Progenitor cell of endocrine pancreas (in vitro differentiated cells): ENCODE data around the gene PIK3CA. TPM values are rescaled to one million over a fixed set of nuclear protein-coding genes. Genes with fewer than 3 reads are reported as not detected.

Source experiments
- DNase-seq: peaks from one replicate; pipeline ENCODE4 v3.0.0; 2021; ENCODE audit warnings: low spot score; ENCODE audit not compliant: unreplicated experiment
- H3K27ac Mint-ChIP-seq: 2 replicates; pipeline ENCODE4 v1.8.0; 2021; ENCODE audit warnings: mild to moderate bottlenecking, moderate library complexity, mixed read lengths
- H3K27me3 Mint-ChIP-seq: 2 replicates; pipeline ENCODE4 v1.8.0; 2021; ENCODE audit warnings: mixed read lengths
- H3K36me3 Mint-ChIP-seq: 2 replicates; pipeline ENCODE4 v1.8.0; 2022; ENCODE audit warnings: mixed read lengths; ENCODE audit not compliant: insufficient read depth
- H3K4me1 Mint-ChIP-seq: 2 replicates; pipeline ENCODE4 v1.8.0; 2021; ENCODE audit warnings: low read depth, mixed read lengths
- H3K4me3 Mint-ChIP-seq: 2 replicates; pipeline ENCODE4 v1.8.0; 2021; ENCODE audit warnings: low read depth, mild to moderate bottlenecking, moderate library complexity, mixed read lengths
- H3K9me3 Mint-ChIP-seq: 2 replicates; pipeline ENCODE4 v1.8.0; 2021; ENCODE audit warnings: low read depth, mixed read lengths
- CTCF ChIP-seq: fragments of 200-600 bp; sonication (generic); IDR thresholded peaks from one replicate; pipeline ENCODE4 v1.5.0; 2021; ENCODE audit warnings: antibody characterized with exemption, mild to moderate bottlenecking; ENCODE audit not compliant: unreplicated experiment
- total RNA-seq: library from RNA; stranded (reverse); gene quantifications from 2 replicates; pipeline ENCODE4 v1.2.1, GENCODE V29; 2021

The PIK3CA gene
- total RNA-seq, 1 donor from 2014 or later: 19.2 TPM

DNA sequence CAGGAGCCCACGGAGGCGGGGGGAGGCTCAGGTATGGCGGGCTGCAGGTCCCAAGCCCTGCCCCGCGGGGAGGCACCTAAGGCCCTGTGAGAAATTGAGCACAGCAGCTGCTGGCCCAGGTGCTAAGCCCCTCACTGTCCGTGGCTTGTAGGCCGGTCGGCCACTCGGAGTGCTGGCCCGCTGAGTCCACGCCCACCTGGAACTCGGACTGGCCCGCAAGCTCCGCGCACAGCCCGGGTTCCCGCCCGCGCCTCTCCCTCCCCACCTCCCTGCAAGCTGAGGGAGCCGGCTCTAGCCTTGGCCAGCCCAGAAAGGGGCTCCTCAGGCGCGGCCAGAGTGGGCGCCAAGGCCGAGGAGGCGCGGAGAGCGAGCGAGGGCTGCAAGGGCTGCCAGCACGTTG is 115.0 kb downstream of the PIK3CA start:
- peaks cover 21% of the 10 kb centered on the region for H3K36me3 Mint-ChIP-seq
- H3K27ac Mint-ChIP-seq: no peak overlapping the region
- DNase-seq: no peak
- no peak overlapping the region for H3K4me3 Mint-ChIP-seq
- peaks cover 23% of the 10 kb centered on the region for H3K9me3 Mint-ChIP-seq
- no peak for TF ChIP-seq CTCF
- no peaks in the 10 kb centered on the region for H3K27me3 Mint-ChIP-seq
- H3K4me1 Mint-ChIP-seq: no peaks in the 10 kb centered on the region

- no peak for TF ChIP-seq CTCF
- no peaks in the 10 kb centered on the region for H3K4me1 Mint-ChIP-seq
- H3K36me3 Mint-ChIP-seq: peaks cover 13% of the 10 kb centered on the region
- H3K27me3 Mint-ChIP-seq: no peaks in the 10 kb centered on the region
- H3K4me3 Mint-ChIP-seq: no peak overlapping the region
- DNase-seq: no peak
- H3K9me3 Mint-ChIP-seq: peaks cover 15% of the 10 kb centered on the region
- H3K27ac Mint-ChIP-seq: no peak overlapping the region
Observed at GRCh38 chr3:179264449-179264848, 116.3 kb downstream of the PIK3CA start.

- no peak overlapping the region for H3K27ac Mint-ChIP-seq
- no peaks in the 10 kb centered on the region for H3K4me1 Mint-ChIP-seq
- peaks cover 7% of the 10 kb centered on the region for H3K36me3 Mint-ChIP-seq
- H3K27me3 Mint-ChIP-seq: no peaks in the 10 kb centered on the region
- TF ChIP-seq CTCF: no peak
- no peak overlapping the region for H3K4me3 Mint-ChIP-seq
- H3K9me3 Mint-ChIP-seq: peaks cover 9% of the 10 kb centered on the region
- no peak for DNase-seq
Observed at GRCh38 chr3:179265092-179265491, 116.9 kb downstream of the PIK3CA start.

- TF ChIP-seq CTCF: no peak
- peaks cover under 1% of the 10 kb centered on the region for H3K9me3 Mint-ChIP-seq
- no peaks in the 10 kb centered on the region for H3K27me3 Mint-ChIP-seq
- no peaks in the 10 kb centered on the region for H3K4me1 Mint-ChIP-seq
- no peak overlapping the region for H3K27ac Mint-ChIP-seq
- H3K36me3 Mint-ChIP-seq: peaks cover under 1% of the 10 kb centered on the region
- DNase-seq: no peak
- H3K4me3 Mint-ChIP-seq: no peak overlapping the region
Observed at GRCh38 chr3:179265875-179266274, 117.7 kb downstream of the PIK3CA start.

GRCh38 chr3:179266701-179267211 is 118.6 kb downstream of the PIK3CA start:
- DNase-seq: no peak
- no peaks in the 10 kb centered on the region for H3K36me3 Mint-ChIP-seq
- no peak overlapping the region for H3K27ac Mint-ChIP-seq
- H3K9me3 Mint-ChIP-seq: no peaks in the 10 kb centered on the region
- TF ChIP-seq CTCF: no peak
- no peaks in the 10 kb centered on the region for H3K27me3 Mint-ChIP-seq
- no peak overlapping the region for H3K4me3 Mint-ChIP-seq
- no peaks in the 10 kb centered on the region for H3K4me1 Mint-ChIP-seq
